ENCODE results near the gene PPIL1. TPM values are rescaled to one million over a fixed set of nuclear protein-coding genes. Genes with fewer than 3 reads are reported as not detected.

PPIL1 gene
- total and polyA plus RNA-seq, 2 experiments from 2014 or later, result 20.4 to 27.1 TPM

DNA sequence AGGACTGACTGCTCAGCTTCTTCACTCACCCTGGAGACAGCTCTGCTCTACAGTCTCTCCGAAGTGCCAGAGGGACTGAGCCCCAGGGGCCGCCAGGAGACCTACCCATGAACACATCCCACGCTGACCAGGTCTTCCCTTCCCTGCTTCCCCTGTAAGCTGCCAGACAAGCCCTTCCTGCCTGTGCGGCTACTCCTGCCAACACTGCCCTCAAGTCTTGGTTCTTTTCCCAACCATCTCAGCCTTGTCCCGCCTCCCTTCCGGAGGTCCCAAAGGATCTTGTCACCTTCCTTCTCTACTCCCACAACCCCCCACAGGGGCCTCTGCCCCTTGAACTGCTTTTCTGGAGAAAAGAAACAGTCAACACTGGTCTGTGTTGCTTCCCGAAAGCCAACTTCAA, 50.4 kb downstream of the PPIL1 start:
- Histone ChIP-seq H3K4me3 (no peak overlapping the region), H3K27ac (no peak overlapping the region), H3K4me2 (ENCODE audit: unreplicated experiment) (no peak overlapping the region), H3K27me3 (replicated peaks; ENCODE audit: insufficient read depth) (no peaks in the 10 kb centered on the region), H3K36me3 (ENCODE audit: low read depth) (no peaks in the 10 kb centered on the region), H3K9ac (no peak overlapping the region), H3F3A (ENCODE audit: insufficient read depth) (peaks cover 8% of the 10 kb centered on the region; the same call in 1 of the 2 replicates), H2AFZ (no peak overlapping the region), H4K20me1 (ENCODE audit: insufficient read depth) (no peaks in the 10 kb centered on the region), H3K4me1 (ENCODE audit: insufficient read depth) (0 out of 2 replicates have a peak, but pooled peaks cover 5% of the 10 kb centered on the region), H3K79me2 (ENCODE audit: insufficient read depth) (no peaks in the 10 kb centered on the region), H3K9me3 (ENCODE audit: low read depth) (no peaks in the 10 kb centered on the region), H3K9me2 (ENCODE audit: insufficient read depth) (no peaks in the 10 kb centered on the region)
- in situ Hi-C loops (cut with MboI), result no loop called here
- TF ChIP-seq EZH2phosphoT487 (IDR thresholded peaks at IDR 0.05; ENCODE audit: insufficient read depth, low read depth) (no peak), EZH2 (IDR thresholded peaks at IDR 0.05; ENCODE audit: insufficient read depth, poor library complexity, severe bottlenecking) (no peak)
- DNase-seq, result no peak
- 79 to 83% methylated on average over 7 of the region's 7 CpGs for WGBS, 2 experiments (ENCODE audit: low coverage in 1 of 2, low lambda C conversion rate in 2 of 2, missing lambda C conversion rate in 2 of 2)

DNA sequence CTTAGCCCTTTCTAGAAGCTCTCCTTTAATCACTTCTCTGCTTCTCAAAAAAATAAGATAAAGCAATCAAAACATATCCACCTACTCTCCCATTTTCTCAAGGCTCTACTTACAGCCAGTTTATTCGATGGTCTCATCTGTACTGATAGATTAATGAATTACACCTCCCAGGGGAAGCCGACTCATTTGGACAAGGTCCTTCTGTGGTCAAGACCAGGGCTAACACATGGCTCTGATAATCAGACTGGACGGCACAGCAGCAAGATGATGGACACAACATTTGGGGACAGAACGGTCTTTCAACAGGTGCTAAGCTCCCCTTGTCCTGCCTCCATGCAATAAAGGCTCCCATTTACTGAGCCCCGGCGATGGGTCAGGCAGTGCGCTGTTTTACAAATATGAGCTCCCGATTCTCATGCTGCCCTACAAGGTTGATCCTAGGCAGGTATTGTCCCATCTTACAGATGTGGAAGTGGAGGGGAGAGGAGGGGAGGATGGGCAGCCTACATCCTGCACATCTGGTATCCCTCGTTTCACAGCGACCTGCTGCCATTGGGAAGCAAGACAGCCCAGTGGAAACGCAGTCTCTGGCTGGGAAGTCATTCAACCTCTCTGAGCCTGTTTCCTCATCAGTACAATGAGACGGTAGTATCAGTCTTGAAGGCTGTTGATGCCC, 51.0 kb downstream of the PPIL1 start:
- Histone ChIP-seq H4K20me1 (ENCODE audit: insufficient read depth) (no peaks in the 10 kb centered on the region), H3K27me3 (replicated peaks; ENCODE audit: insufficient read depth) (no peaks in the 10 kb centered on the region), H2AFZ (no peak overlapping the region), H3K79me2 (ENCODE audit: insufficient read depth) (no peaks in the 10 kb centered on the region), H3K4me3 (no peak overlapping the region), H3K4me2 (ENCODE audit: unreplicated experiment) (no peak overlapping the region), H3K4me1 (ENCODE audit: insufficient read depth) (0 out of 2 replicates have a peak, but pooled peaks cover 5% of the 10 kb centered on the region), H3K9ac (no peak overlapping the region), H3F3A (ENCODE audit: insufficient read depth) (peaks cover 8% of the 10 kb centered on the region; the same call in 1 of the 2 replicates), H3K36me3 (ENCODE audit: low read depth) (no peaks in the 10 kb centered on the region), H3K27ac (no peak overlapping the region), H3K9me3 (ENCODE audit: low read depth) (no peaks in the 10 kb centered on the region), H3K9me2 (ENCODE audit: insufficient read depth) (no peaks in the 10 kb centered on the region)
- TF ChIP-seq EZH2phosphoT487 (IDR thresholded peaks at IDR 0.05; ENCODE audit: insufficient read depth, low read depth), result no peak
- no peak for TF ChIP-seq EZH2 (IDR thresholded peaks at IDR 0.05; ENCODE audit: insufficient read depth, poor library complexity, severe bottlenecking)
- 84 to 88% methylated on average over 12 of the region's 12 CpGs for WGBS, 2 experiments (ENCODE audit: low coverage in 1 of 2, low lambda C conversion rate in 2 of 2, missing lambda C conversion rate in 2 of 2)
- in situ Hi-C loops (cut with MboI), result no loop called here
- no peak for DNase-seq

DNA sequence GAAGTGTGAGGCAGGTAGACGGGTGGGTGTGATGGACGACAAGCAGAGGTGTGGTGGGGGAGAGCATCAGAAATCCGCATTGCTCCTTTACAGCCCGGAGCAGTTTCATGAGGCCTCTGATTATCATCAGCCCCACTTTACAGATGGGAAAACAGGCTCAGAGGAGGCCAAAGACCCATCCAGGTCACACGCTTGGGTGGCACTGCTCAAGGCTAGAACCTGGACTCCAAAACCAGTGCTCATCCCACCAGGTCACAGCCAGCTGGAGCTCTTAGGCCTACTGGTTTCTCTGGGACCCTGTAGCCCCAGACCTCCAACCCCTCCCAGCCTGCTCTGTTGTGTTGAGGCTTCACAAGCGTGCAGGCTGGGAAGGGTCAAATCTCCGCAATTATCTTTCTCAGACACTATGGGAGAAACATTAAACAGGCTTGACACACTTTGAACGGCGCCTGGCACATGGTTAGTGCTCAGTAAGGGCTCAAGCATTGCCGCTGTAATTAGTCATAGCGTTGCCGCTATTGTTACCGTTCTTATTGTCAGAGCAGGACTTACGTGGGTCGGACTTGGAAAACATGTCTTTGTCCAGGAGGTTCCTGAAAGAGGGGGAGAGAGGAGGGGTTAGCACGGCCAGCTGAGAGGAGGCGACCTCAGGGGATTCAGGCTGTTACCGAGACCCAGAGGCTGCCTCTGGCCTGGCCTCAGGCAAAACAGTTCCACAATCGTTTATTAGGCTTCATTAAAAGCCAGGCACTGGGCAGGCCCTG, 51.9 kb downstream of the PPIL1 start:
- Histone ChIP-seq H3K79me2 (ENCODE audit: insufficient read depth) (no peaks in the 10 kb centered on the region), H3K27me3 (replicated peaks; ENCODE audit: insufficient read depth) (no peaks in the 10 kb centered on the region), H3F3A (ENCODE audit: insufficient read depth) (peaks cover 8% of the 10 kb centered on the region; the same call in 1 of the 2 replicates), H2AFZ (no peak overlapping the region), H3K4me2 (ENCODE audit: unreplicated experiment) (no peak overlapping the region), H3K4me3 (no peak overlapping the region), H3K9me3 (ENCODE audit: low read depth) (no peaks in the 10 kb centered on the region), H3K27ac (no peak overlapping the region), H3K9ac (no peak overlapping the region), H3K9me2 (ENCODE audit: insufficient read depth) (no peaks in the 10 kb centered on the region), H4K20me1 (ENCODE audit: insufficient read depth) (no peaks in the 10 kb centered on the region), H3K36me3 (ENCODE audit: low read depth) (no peaks in the 10 kb centered on the region), H3K4me1 (ENCODE audit: insufficient read depth) (0 out of 2 replicates have a peak, but pooled peaks cover 5% of the 10 kb centered on the region)
- no peak for DNase-seq
- WGBS, 2 experiments (ENCODE audit: low coverage in 1 of 2, low lambda C conversion rate in 2 of 2, missing lambda C conversion rate in 2 of 2), result 86 to 89% methylated on average over 19 of the region's 19 CpGs
- TF ChIP-seq EZH2phosphoT487 (IDR thresholded peaks at IDR 0.05; ENCODE audit: insufficient read depth, low read depth) (no peak), EZH2 (IDR thresholded peaks at IDR 0.05; ENCODE audit: insufficient read depth, poor library complexity, severe bottlenecking) (no peak)
- in situ Hi-C loops (cut with MboI), result no loop called here

- Histone ChIP-seq H3K36me3 (ENCODE audit: low read depth) (no peaks in the 10 kb centered on the region), H3K4me2 (ENCODE audit: unreplicated experiment) (no peak overlapping the region), H3K27ac (no peak overlapping the region), H3F3A (ENCODE audit: insufficient read depth) (peaks cover 8% of the 10 kb centered on the region; the same call in 1 of the 2 replicates), H3K79me2 (ENCODE audit: insufficient read depth) (no peaks in the 10 kb centered on the region), H3K27me3 (replicated peaks; ENCODE audit: insufficient read depth) (no peaks in the 10 kb centered on the region), H3K9me2 (ENCODE audit: insufficient read depth) (no peaks in the 10 kb centered on the region), H4K20me1 (ENCODE audit: insufficient read depth) (no peaks in the 10 kb centered on the region), H3K9ac (no peak overlapping the region), H3K9me3 (ENCODE audit: low read depth) (no peaks in the 10 kb centered on the region), H3K4me3 (no peak overlapping the region), H2AFZ (no peak overlapping the region), H3K4me1 (ENCODE audit: insufficient read depth) (0 out of 2 replicates have a peak, but pooled peaks cover 5% of the 10 kb centered on the region)
- no peak for DNase-seq
- in situ Hi-C loops (cut with MboI), result no loop called here
- WGBS, 2 experiments (ENCODE audit: low coverage in 1 of 2, low lambda C conversion rate in 2 of 2, missing lambda C conversion rate in 2 of 2), result 92 to 94% methylated on average over 14 of the region's 14 CpGs
- TF ChIP-seq EZH2 (IDR thresholded peaks at IDR 0.05; ENCODE audit: insufficient read depth, poor library complexity, severe bottlenecking) (no peak), EZH2phosphoT487 (IDR thresholded peaks at IDR 0.05; ENCODE audit: insufficient read depth, low read depth) (no peak)
Measured at GRCh38 chr6:36821581-36822335, 52.8 kb downstream of the PPIL1 start.
